ENCODE data around the gene CCDC50. TPM values are rescaled to one million over a fixed set of nuclear protein-coding genes. Genes with fewer than 3 reads are reported as not detected.

The CCDC50 gene
- total RNA-seq, 1 experiment from 2014 or later = 21.0 TPM

DNA sequence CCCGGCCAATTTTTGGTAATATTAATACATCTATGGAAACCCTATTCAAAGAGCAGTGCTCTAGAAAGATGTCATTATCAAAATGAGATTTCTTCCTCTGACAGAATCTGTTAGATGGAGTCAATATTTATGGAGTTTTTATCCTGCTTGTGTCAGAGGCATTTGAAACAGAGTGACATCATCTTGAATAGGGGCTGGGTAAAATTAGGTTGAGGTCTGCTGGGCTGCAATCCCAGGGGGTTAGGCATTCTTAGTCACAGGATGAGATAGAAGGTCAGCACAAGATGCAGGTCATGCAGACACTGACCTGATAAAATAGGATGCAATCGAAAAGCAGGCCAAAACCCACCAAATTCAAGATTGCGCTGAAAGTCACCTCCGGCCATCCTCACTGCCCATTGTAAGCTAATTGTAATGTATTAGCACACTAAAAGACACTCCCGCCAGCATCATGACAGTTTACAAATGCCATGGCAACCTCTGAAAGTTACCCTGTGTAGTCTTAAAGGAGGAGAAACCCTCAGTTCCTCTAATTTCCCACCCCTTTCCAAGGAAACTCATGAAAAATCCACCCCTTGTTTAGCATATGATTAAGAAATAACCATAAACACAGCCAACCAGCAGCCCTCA, 27.3 kb upstream of the CCDC50 start:
- TF ChIP-seq, protein P1, sequence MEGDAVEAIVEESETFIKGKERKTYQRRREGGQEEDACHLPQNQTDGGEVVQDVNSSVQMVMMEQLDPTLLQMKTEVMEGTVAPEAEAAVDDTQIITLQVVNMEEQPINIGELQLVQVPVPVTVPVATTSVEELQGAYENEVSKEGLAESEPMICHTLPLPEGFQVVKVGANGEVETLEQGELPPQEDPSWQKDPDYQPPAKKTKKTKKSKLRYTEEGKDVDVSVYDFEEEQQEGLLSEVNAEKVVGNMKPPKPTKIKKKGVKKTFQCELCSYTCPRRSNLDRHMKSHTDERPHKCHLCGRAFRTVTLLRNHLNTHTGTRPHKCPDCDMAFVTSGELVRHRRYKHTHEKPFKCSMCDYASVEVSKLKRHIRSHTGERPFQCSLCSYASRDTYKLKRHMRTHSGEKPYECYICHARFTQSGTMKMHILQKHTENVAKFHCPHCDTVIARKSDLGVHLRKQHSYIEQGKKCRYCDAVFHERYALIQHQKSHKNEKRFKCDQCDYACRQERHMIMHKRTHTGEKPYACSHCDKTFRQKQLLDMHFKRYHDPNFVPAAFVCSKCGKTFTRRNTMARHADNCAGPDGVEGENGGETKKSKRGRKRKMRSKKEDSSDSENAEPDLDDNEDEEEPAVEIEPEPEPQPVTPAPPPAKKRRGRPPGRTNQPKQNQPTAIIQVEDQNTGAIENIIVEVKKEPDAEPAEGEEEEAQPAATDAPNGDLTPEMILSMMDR (conservative IDR thresholded peaks at IDR 0.05) = no peak
- H4K8ac ChIP-seq (replicated peaks; ENCODE audit: insufficient read length, low read depth, low read length) = no peak overlapping the region
- H2BK120ac ChIP-seq (ENCODE audit: low read depth, low read length, poor library complexity, severe bottlenecking) = no peak overlapping the region
- no peak overlapping the region for H2AFZ ChIP-seq (ENCODE audit: low read length)
- no peak overlapping the region for H3K27ac Mint-ChIP-seq
- no peak overlapping the region for H4K91ac ChIP-seq (ENCODE audit: insufficient read length, low read depth, low read length)
- H2BK20ac ChIP-seq (ENCODE audit: low read depth, low read length, poor library complexity, severe bottlenecking) = no peak overlapping the region
- no peaks in the 10 kb centered on the region for H3K23me2 ChIP-seq (ENCODE audit: insufficient read length, low read depth, low read length, poor library complexity, severe bottlenecking)
- H2BK12ac ChIP-seq (ENCODE audit: insufficient read length, low read depth, low read length) = no peak overlapping the region
- no peaks in the 10 kb centered on the region for H3K79me2 ChIP-seq (ENCODE audit: insufficient read depth, low read length)
- no peak overlapping the region for H4K5ac ChIP-seq (ENCODE audit: insufficient read length, low read depth, low read length)
- H3K4ac ChIP-seq (ENCODE audit: low read depth, low read length) = no peak overlapping the region
- no peak overlapping the region for H3T11ph ChIP-seq (ENCODE audit: low read length)
- no peak overlapping the region for H3K14ac ChIP-seq (ENCODE audit: insufficient read depth, low read length)
- no peaks in the 10 kb centered on the region for H3K9me3 Mint-ChIP-seq
- no CpG with 5 or more reads among the region's 5 CpGs for WGBS (ENCODE audit: extremely low coverage, insufficient read length, low lambda C conversion rate)
- H3K27me3 ChIP-seq (ENCODE audit: insufficient read depth, low read length) = no peaks in the 10 kb centered on the region
- H3K23ac ChIP-seq (ENCODE audit: insufficient read length, low read depth, low read length) = no peak overlapping the region
- H2BK15ac ChIP-seq (ENCODE audit: low read depth, low read length) = no peak overlapping the region
- no peak overlapping the region for H3K9ac ChIP-seq (ENCODE audit: extremely low read depth, insufficient read length, low read length)
- no peaks in the 10 kb centered on the region for H4K20me1 ChIP-seq (ENCODE audit: control insufficient read depth, insufficient read depth, insufficient read length)
- H2BK5ac ChIP-seq (ENCODE audit: insufficient read length, low read length) = no peak overlapping the region
- H3K27ac ChIP-seq (ENCODE audit: insufficient read length, low read depth, low read length) = no peak overlapping the region
- no peak overlapping the region for H3K18ac ChIP-seq (ENCODE audit: insufficient read length, low read depth, low read length)
- peaks cover 15 to 25% of the 10 kb centered on the region in 2 experiments for H3K4me1 Mint-ChIP-seq
- no peaks in the 10 kb centered on the region; the same call in 1 of the 2 replicates for H3K27me3 Mint-ChIP-seq (ENCODE audit: low read depth)
- DNase-seq = peak; percentile 57
- no peak overlapping the region for H3K4me3 Mint-ChIP-seq
- no peak overlapping the region for H3K56ac ChIP-seq (ENCODE audit: insufficient read length, low read depth, low read length)
- no peaks in the 10 kb centered on the region; the same call in 1 of the 2 replicates for H3K4me1 ChIP-seq (ENCODE audit: insufficient read depth, low read length)
- no peak overlapping the region for H2AK5ac ChIP-seq (ENCODE audit: insufficient read length, low read length)
- no peak overlapping the region for H3K4me2 ChIP-seq (ENCODE audit: insufficient read depth, insufficient read length, low read length)
- no peaks in the 10 kb centered on the region for H3K79me1 ChIP-seq (ENCODE audit: insufficient read depth, low read depth, low read length, poor library complexity, severe bottlenecking)
- no peaks in the 10 kb centered on the region for H3K36me3 Mint-ChIP-seq (ENCODE audit: insufficient read depth in 1 of 3, low read depth in 3 of 3)
- H3K9me3 ChIP-seq (ENCODE audit: control insufficient read depth, low read depth, low read length) = no peaks in the 10 kb centered on the region

Data from H9 (cell line).